WI38 (cell line): Measurements from ENCODE around the gene GRIK4.

Experiments used
- H3K4me3 ChIP-seq: 2 replicates; pipeline ENCODE4 v1.5.1; 2011; ENCODE audit warnings: low read depth, mild to moderate bottlenecking, control low read depth, low read length
- TF ChIP-seq, protein P1 (sequence below): IDR thresholded peaks from 2 replicates; pipeline ENCODE4 v1.5.1; 2012; ENCODE audit warnings: low read depth, mild to moderate bottlenecking, control low read depth, low read length

GRIK4 gene

DNA sequence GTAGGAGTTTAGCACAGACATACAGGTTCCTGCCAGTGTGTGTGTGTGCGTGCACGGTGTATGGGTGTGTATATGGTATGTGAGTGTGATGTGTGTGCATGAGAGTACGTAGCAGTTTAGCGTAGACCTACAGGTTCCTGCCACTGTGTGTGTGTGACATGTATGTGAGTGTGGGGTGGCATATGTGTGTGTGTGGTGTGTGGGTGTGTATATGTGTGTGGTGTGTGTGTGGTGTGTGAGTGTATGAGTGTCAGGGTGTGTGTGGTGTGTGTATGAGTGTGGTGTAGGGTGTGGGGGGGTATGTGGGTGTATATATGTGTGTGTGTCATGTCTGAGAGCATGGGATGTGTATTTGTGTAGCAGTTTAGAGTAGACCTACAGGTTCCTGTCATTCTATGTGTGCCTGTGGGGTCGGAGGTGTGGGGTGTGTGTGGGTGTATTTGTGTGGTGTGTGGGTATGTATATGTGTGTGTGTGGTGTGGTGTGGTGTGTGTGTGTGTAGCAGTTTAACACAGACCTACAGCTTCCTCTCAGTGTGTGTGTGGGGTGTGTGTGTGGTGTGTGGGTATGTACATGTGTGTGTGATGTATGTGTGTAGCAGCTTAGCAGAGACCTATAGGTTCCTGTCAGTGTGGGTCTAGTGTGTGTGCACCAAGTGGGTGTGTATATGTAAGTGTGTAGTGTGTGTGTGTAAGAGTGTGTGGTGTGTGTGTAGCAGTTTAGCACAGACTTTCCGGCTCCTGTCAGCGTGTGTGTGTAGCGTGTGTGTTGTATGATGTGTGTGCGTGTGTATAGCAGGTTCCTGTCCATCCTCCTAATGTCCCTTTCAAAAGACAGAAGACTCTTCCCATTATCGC is 480.5 kb downstream of the GRIK4 start:
- TF ChIP-seq, protein P1, sequence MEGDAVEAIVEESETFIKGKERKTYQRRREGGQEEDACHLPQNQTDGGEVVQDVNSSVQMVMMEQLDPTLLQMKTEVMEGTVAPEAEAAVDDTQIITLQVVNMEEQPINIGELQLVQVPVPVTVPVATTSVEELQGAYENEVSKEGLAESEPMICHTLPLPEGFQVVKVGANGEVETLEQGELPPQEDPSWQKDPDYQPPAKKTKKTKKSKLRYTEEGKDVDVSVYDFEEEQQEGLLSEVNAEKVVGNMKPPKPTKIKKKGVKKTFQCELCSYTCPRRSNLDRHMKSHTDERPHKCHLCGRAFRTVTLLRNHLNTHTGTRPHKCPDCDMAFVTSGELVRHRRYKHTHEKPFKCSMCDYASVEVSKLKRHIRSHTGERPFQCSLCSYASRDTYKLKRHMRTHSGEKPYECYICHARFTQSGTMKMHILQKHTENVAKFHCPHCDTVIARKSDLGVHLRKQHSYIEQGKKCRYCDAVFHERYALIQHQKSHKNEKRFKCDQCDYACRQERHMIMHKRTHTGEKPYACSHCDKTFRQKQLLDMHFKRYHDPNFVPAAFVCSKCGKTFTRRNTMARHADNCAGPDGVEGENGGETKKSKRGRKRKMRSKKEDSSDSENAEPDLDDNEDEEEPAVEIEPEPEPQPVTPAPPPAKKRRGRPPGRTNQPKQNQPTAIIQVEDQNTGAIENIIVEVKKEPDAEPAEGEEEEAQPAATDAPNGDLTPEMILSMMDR = no peak
- H3K4me3 ChIP-seq = no peak overlapping the region

DNA sequence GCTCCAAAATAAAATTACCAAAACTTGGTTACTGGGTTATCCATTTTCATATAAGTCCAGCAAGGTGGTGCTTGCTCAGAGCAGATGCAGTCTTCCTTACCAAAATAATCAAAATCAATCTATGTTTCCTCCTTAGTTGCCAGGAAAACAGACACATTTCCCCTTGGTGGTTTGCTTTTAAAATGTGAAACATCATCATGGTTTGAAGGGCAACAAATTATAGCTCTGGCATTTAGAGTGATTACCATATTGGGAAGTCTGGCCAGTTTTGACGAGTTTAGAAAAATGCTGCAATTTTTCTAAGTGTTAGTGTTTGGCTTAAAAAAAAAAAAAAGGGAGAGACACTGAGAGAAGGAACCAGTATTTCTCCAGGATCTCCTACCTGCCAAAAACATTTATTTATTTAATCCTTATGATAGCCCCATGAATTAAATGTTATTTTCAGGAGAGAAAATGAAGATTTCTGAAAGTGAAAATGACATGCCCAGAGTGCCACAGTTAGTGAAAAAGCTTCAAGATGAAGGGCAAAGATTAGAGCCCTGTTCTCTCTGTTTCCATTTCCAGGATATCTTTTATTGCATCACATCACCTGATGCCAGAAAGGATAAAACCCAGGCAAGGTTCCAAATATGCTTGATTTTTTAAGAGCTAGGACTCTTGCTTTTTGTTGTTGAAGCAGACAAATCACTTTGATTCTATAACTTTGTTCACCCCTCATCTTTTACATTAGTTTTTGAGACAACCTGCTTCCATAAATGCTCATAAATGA is 482.7 kb downstream of the GRIK4 start:
- no peak overlapping the region for H3K4me3 ChIP-seq
- TF ChIP-seq, protein P1 = no peak

DNA sequence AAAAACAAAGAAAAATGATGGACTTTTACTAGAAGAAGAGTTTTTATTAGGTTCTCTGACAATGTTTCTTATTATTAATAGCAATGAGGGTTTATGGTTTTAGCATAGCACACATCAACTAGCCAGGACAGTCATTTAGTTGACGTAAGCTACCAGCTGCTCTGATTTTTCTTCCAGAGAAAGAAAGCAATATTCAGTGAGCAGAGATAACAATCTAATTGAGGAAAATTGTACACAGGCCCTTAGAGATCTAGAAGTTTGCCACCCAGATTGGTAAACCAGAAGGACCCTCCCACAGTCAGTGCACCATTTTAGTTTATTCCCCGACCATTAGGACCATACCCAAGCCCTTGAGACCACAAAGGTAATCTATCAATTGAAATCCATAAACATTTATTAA is 483.6 kb downstream of the GRIK4 start:
- TF ChIP-seq, protein P1 = no peak
- no peak overlapping the region for H3K4me3 ChIP-seq

DNA sequence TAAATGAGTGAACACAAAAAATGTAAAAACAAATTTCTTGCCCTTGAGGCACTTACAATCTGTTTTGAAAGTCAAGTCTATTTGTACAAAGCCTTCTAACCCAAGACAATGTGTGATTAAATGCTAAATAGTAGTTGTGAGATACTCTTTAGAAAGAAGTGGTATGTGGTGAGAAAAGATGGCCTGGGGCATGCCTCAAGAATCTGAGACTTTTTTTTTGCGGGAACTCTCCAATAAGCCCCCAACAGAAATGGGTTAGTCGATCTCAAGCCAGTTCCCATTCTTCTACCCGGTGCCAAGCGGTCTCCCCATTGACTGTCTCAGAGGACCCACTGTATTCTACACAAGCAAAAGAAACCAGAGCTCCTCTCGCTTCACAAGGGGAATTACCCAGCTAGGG is 485.4 kb downstream of the GRIK4 start:
- no peak overlapping the region for H3K4me3 ChIP-seq
- TF ChIP-seq, protein P1 = no peak

DNA sequence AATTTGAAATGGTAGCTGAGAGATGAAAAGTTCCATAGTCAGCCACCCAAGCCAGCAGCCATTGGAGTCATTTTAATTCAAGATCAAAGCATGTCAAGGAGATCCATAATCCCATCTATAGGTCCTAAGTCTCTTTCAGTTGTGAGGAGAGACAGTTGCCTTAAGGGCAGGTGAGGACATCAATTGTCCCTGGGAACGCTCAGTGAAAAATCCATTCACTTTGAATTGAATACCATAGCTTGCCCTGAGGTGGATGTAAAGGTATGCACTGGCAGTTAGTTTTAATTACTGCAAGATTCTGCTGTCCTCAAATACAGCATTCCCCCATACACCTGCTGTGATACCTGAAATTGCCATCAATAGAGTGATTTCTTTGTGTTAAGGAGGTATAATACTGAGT is 487.0 kb downstream of the GRIK4 start:
- TF ChIP-seq, protein P1 = no peak
- H3K4me3 ChIP-seq = no peak overlapping the region

DNA sequence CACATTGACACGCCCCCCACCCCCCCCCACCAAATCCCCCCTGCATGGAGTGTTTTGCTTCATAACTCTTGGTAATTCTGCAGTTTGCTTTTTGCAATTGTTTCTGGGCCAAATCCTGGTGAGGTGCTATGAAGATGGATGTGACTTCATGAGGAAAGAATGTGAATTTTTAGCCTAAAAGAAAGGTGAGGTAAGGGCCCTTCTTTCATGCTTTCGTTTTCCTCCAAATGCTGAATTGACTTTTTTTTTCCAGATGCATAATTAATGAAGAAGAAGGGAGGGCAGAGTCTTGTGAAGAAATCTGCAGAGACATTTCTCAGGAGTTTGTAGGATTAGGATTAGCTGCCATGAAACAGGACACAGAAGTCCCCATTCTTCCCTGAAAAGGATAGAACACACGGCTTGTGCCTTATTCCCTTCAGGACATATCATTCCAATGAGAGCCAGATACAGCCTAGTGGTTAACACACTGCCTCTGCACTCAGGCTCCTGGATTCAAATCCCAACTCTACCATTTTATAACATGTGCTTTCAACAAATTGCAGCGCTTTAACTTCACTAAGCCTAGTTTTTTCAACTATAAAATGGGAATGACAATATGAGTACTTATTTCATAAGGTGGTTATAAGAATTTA is 492.8 kb downstream of the GRIK4 start:
- H3K4me3 ChIP-seq = no peak overlapping the region
- TF ChIP-seq, protein P1 = no peak
